ENCODE results near the gene FBXO5.

The FBXO5 gene

GRCh38 chr6:152952045-152952444, 30.8 kb downstream of the FBXO5 start:
- DNase-seq (ENCODE audit: low read depth, low spot score), result no peak

- no peak for DNase-seq (ENCODE audit: low read depth, low spot score)
Measured at GRCh38 chr6:152950240-152950639, 32.6 kb downstream of the FBXO5 start.

- DNase-seq (ENCODE audit: low read depth, low spot score), result no peak
Measured at GRCh38 chr6:152948150-152948768, 34.6 kb downstream of the FBXO5 start.

GRCh38 chr6:152946995-152947394, 35.8 kb downstream of the FBXO5 start:
- DNase-seq (ENCODE audit: low read depth, low spot score), result no peak

GRCh38 chr6:152946484-152946883, 36.4 kb downstream of the FBXO5 start:
- DNase-seq (ENCODE audit: low read depth, low spot score), result no peak

- no peak for DNase-seq (ENCODE audit: low read depth, low spot score)
Measured at GRCh38 chr6:152943260-152943897, 39.5 kb downstream of the FBXO5 start.

GRCh38 chr6:152942319-152942869, 40.4 kb downstream of the FBXO5 start:
- DNase-seq (ENCODE audit: low read depth, low spot score), result no peak

GRCh38 chr6:152941746-152942145, 41.1 kb downstream of the FBXO5 start:
- DNase-seq (ENCODE audit: low read depth, low spot score), result no peak

- no peak for DNase-seq (ENCODE audit: low read depth, low spot score)
Measured at GRCh38 chr6:152932865-152933264, 50.0 kb downstream of the FBXO5 start.

GRCh38 chr6:152922706-152923105, 60.1 kb downstream of the FBXO5 start:
- no peak for DNase-seq (ENCODE audit: low read depth, low spot score)
